GM21360 (cell line): ENCODE measurements around the gene CTNNA1.
"Not testable (repeated sequence)": the region's sequence is repeated elsewhere in the genome, so short reads cannot be mapped to it uniquely, and the experiment has no call there.

Experiments
- ATAC-seq: cut with Tn5 transposase; IDR thresholded peaks from one replicate; pipeline ENCODE4 v1.9.1; 2021; ENCODE audit warnings: mild to moderate bottlenecking, moderate library complexity; ENCODE audit not compliant: unreplicated experiment

CTNNA1 gene

DNA sequence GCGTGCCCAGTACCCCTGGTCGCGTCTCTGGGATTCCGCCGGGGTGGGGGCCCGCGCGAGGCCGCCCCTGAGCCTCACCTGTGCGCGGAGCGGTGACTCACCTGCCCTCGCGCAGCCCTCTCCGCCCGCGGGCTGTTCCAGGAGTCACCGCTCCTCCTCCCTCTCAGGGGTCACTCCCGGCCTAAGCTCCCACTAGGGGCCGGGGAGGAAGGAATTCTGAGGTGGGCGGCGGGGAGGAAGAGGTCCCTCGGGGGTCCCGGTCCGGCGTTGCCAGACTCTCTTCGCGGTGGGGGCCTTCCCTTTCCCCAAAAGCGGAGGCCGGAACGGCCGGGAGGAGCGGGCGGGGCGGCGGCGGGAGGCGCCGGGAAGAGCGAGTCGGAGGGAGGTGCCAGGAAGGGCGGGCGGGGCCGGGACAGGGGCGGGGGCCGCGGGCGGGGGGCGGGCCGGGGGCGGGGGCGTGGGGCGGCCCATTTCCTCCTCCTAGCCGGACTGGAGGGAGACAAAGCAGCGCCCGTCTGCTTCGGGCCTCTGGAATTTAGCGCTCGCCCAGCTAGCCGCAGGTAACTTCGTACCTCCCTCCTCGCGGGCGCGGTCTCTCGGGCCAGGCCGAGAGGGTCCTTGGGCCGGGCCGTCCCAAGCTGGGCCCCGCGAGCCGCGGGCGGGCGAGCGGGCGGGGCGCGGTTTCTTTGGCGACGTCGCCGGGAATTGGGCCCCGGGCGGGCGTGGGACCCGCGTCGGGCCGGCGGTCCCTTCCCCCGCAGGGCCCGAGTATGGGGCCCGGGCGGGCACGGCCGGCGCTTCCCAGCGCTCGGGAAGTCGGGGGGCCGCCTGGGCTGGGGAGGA, at the start of gene CTNNA1:
Gene CTNNA1, plus strand, starts transcription at position 475 of the 843 bp plus-strand sequence. CDS start 28,500 bp downstream, outside the sequence.
- no peak for ATAC-seq

- not testable (repeated sequence) for ATAC-seq
These were observed 49.4 kb upstream of the CTNNA1 start for GRCh38 chr5:138703777-138704176.

GRCh38 chr5:138705007-138705406, 48.2 kb upstream of the CTNNA1 start:
- ATAC-seq: no peak

DNA sequence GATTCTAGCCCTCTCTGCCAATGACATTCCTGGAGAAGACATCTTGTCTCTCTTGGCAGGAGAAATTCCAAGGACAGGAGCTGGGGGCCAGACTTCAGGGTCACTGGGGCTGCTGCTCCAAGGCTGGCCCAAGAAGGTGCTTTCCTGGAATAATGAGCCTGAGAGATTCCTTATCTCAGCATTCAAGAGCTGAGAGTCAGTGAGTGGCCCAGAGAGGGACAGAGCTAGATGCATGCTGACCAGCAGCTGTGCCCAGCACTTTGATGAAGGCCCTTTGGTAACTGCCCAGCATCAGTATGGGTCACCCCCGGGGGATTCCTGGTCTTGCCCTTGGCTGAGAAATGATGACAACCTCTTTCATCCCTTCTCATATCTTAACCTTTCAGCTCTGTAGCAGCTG, 47.7 kb upstream of the CTNNA1 start:
- ATAC-seq: no peak

DNA sequence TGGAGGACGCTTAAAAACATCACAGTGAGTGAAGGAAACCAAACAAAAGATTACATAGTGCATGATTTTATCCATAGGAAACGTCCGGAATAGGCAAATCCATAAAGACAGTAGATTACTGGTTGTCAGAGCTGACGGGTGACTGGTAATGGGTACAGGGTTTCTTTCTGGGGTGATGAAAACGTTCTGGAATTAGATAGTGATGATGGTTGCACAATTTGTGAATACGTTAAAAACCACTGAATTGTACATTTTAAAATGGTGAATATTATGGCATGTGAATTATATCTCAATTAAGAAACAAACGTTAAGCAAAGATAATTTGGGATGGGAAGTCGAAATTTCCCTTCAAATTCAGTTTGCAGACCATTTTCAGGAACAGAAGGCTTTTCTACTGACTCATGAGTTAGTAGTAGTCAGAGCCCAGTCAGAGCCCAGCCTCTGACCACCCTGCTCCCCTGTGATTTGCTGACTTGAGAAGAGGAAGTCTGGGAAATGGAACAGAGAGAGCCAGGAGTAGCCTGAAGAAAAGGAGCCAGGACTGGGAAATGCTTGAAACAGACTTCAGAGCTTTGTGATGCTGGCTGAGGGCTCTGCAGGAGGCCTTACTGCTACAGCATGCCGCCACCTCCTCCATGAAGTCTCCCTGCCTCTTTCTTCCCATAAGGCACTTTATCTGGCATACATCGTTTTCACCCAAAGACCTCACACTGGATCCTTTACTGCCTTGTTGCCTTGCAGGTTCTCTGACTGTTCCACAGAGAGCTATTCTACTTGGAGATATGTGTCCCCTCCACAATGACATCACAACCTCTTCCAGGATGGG, 46.4 kb upstream of the CTNNA1 start:
- no peak for ATAC-seq

- no peak for ATAC-seq
These were observed 44.4 kb upstream of the CTNNA1 start for GRCh38 chr5:138708791-138709190.

GRCh38 chr5:138709202-138709601, 44.0 kb upstream of the CTNNA1 start:
- no peak for ATAC-seq

- ATAC-seq: no peak
These were observed 42.1 kb upstream of the CTNNA1 start for GRCh38 chr5:138711087-138711486.

DNA sequence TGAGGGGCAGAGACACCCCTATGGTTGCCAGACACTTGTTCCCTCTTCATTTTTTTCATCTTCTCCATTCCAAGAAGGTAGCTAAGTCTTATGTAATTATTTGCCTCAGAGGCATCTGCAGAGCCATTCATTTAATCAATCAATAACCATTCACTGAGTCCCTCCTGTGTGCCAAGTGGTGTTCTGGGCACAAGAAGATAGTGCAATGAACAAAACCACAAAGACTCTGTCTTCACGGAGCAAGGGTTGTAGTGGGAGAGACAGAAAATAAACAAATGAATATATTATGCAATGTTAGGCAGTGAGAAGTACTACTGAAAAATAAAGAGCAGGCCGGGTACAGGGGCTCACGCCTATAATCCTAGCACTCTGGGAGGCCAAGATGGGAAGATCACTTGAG, 41.4 kb upstream of the CTNNA1 start:
- ATAC-seq: no peak

- no peak for ATAC-seq
These were observed 40.9 kb upstream of the CTNNA1 start for GRCh38 chr5:138712324-138712723.

- ATAC-seq: no peak
These were observed 40.4 kb upstream of the CTNNA1 start for GRCh38 chr5:138712791-138713190.

DNA sequence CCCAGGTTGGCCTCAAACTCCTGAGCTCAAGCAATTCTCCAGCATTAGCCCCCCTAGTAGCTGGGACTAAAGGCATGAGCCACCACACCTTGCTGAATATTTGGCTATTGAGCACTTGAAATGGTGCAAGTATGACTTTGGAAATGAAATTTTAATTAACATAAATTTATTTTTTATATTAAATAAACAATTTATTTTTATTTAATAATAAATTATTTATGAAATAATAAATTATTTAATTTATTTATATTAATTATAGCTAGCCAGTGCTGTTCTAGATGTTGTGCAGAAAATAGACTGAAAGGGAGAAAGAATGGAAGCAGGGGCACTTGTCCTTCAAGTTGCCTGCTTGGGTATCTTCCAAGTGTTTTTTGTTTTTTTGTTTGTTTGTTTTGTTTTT, 40.0 kb upstream of the CTNNA1 start:
- ATAC-seq: no peak

- ATAC-seq: no peak
These were observed 38.5 kb upstream of the CTNNA1 start for GRCh38 chr5:138714694-138715093.

GRCh38 chr5:138715931-138716432, 37.2 kb upstream of the CTNNA1 start:
- not testable (repeated sequence) for ATAC-seq

DNA sequence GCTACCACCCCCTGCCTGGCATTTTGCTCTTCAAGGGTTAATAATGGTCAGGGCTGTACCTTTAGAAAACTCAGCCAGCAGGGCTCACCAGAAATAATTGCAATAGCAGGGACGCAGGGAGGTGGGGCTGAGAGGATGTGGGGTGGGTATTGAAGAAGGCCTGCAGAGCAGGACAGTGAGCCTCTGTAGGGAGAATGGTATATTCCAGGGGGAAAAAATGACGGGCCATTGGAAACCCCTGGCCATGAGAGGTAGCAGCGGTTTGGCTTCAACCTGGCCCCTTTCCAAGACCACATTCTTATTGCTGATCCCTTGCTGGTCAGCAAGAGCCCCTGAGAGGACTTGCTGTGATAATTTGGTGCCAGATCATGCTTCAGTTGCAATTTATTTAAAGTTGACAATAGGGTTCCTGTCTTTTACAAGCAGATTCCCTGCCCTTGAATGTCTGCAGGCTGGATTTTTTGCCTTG, 36.7 kb upstream of the CTNNA1 start:
- no peak for ATAC-seq

GRCh38 chr5:138717399-138717798, 35.8 kb upstream of the CTNNA1 start:
- no peak for ATAC-seq

- ATAC-seq: no peak
These were observed 33.4 kb upstream of the CTNNA1 start for GRCh38 chr5:138719811-138720210.

GRCh38 chr5:138720840-138721239, 32.4 kb upstream of the CTNNA1 start:
- ATAC-seq: no peak

DNA sequence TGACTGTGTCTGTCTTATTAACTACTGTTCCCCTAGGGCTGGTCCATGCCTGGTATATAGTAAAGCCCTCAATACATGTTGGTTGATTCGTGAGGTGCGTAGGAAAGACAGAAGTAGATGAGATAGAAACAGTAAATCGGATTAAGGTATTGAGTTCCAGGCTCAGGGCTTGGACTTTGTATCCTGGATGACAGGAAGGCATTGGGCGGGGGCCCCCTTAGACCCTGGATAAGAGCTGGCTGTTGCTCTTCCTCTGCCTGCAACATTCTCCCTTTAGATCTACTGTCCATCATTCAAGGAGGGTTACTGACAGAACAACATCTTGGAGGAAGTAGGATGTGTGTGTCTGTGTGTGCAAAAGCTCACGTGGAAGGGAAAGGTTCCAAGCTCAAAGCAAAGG, 31.2 kb upstream of the CTNNA1 start:
- no peak for ATAC-seq

DNA sequence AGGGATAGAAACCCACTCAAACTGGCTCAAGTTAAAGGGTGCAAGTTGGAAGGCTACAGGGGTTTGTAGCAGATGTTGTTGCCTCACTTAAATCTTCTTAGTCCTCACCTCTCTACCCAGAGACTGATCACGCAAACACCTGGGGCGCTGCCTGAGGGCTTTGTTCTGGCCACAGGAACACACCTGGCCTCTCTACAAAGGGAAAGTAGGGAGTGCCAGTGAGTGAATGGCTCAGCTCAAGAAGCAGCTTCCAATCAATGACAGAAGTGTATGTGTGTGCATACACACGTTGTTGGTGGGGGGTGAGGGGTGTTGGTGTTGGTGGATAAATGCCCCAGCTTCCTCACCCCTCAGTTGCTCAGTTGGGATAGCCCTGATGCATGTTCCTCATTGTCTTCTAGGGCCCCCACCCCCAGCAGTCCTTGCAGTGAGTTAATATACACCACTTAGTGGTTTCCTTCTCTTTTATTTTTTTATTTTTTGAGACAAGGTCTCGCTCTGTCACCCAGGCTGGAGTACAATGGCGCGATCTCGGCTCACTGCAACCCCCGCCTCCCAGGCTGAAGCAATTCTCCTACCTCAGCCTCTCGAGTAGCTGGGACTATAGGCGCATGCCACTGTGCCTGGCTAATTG, 30.6 kb upstream of the CTNNA1 start:
- ATAC-seq: no peak

- no peak for ATAC-seq
These were observed 28.6 kb upstream of the CTNNA1 start for GRCh38 chr5:138724470-138725146.
